NCI-H1092 (cell line): Measurements from ENCODE around the gene PLA2G4D.

Experiments used
- DNase-seq: peaks from one replicate; lab custom pipeline; 2025; lab: John Stamatoyannopoulos, UW

The PLA2G4D gene

DNA sequence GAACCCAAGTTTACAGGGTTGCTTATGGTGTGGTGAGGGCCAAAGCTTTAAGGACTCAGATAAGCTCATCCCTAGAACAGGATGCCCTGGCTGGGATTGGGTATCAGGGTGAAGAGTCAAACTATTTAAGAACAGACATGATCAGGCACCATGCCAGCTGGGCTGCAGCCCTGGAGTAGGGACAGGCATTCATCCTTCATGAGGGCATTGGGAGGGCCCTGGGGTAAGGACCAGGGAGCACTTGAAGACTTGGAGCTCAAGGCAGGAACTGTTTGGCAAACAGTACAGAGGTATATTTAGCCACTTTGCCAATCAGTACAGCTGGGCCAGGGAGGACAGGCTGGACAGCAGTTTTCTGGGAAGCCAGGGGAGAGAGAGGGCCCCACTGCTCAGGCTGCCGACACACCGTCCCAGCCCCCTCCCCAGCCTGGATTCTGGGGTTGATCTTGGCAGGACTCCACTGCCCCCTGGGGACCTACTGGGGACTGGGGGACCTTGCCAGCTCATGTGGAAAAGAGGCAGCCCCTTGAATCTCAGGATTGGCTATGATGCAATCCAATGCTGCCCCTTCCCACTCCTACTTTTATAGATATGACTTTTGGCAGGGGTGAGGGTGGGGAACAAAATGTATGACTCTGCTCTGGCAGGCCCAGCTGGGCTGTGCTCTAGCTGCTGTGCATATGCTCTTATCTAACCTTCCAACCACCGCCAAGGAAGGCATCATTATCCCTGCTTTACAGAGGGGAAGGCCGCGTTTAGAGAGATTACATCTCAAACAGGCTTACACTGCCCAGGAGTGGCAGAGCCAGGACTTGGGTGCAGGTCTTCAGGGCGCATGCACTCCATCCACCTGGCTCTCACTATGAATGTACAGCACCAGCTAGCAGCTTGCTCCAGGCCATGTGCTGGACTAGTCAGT, 75.8 kb downstream of the PLA2G4D start:
- no peak for DNase-seq
